ENCODE data around the gene COPB1. TPM values are rescaled to one million over a fixed set of nuclear protein-coding genes. Genes with fewer than 3 reads are reported as not detected.

Gene COPB1
- total and polyA plus RNA-seq, 2 of the 13 experiments (the other 11 are each of a cell fraction or from before 2014, with no cell fraction given), result 114 to 195 TPM

- Histone ChIP-seq H3K27me3 (ENCODE audit: control insufficient read depth in 1 of 2, insufficient read depth in 2 of 2, low read length in 2 of 2) (no peaks in the 10 kb centered on the region; a peak in 1 of 5 replicates), H3K4me2 (ENCODE audit: low read depth, low read length) (no peak overlapping the region), H3K36me3 (replicated peaks in 1 of 2; ENCODE audit: control insufficient read depth in 1 of 2, insufficient read depth in 2 of 2, low read length in 2 of 2) (no peaks in the 10 kb centered on the region), H2AFZ (ENCODE audit: low read length) (no peak overlapping the region), H3K4me1 (ENCODE audit: insufficient read depth, low read length) (peaks cover 12% of the 10 kb centered on the region), H3K79me2 (ENCODE audit: insufficient read depth, low read length) (peaks cover 22% of the 10 kb centered on the region), H3K4me3 (replicated peaks in 1 of 3; ENCODE audit: insufficient read depth in 1 of 3, low read depth in 2 of 3, low read length in 3 of 3) (no peak overlapping the region), H3K9me3 (ENCODE audit: low read length) (no peaks in the 10 kb centered on the region), H3K27ac (ENCODE audit: extremely low read length, insufficient read depth, low read length) (no peak overlapping the region), H4K20me1 (ENCODE audit: insufficient read depth, low read length) (no peaks in the 10 kb centered on the region), H3K9ac (ENCODE audit: insufficient read depth, low read depth, low read length) (no peak overlapping the region)
- CTCF ChIA-PET (ENCODE audit: low intra/inter-chr PET ratio, low total read pairs), result no interaction called here
- DNase-seq (ENCODE audit: low spot score) (no peak), FAIRE-seq (no peak), ATAC-seq (no peak)
- in situ Hi-C loops (cut with HindIII; ENCODE audit: extremely low pct_ligation_motif_present, low pct_unique_long_range_greater_than_20kb) (no loop called here), intact Hi-C loops (cut with micrococcal nuclease; ENCODE audit: unreplicated experiment) (no loop called here)
- 100% methylated on average over 1 of the region's 1 CpG for WGBS (ENCODE audit: low lambda C conversion rate)
- TF ChIP-seq ZNF747 (CRISPR knock-in tag; IDR thresholded peaks at IDR 0.05; ENCODE audit: borderline replicate concordance) (no peak), ZNF3 (CRISPR knock-in tag; IDR thresholded peaks at IDR 0.05) (peak; percentile 81; the same call in 1 of the 2 replicates), KMT2A (CRISPR knock-in tag; IDR thresholded peaks at IDR 0.05) (no peak)
- POLR2A ChIA-PET, result no interaction called here
- no TSS peak for BruUV-seq (replicated peaks)
Measured at GRCh38 chr11:14522801-14523200, 23.2 kb upstream of the COPB1 start.

GRCh38 chr11:14522245-14522644 is 22.6 kb upstream of the COPB1 start:
- Histone ChIP-seq H3K36me3 (replicated peaks in 1 of 2; ENCODE audit: control insufficient read depth in 1 of 2, insufficient read depth in 2 of 2, low read length in 2 of 2) (peaks cover 0 to 5% of the 10 kb centered on the region in 2 experiments; a peak in 1 of 5 replicates), H3K27me3 (ENCODE audit: control insufficient read depth in 1 of 2, insufficient read depth in 2 of 2, low read length in 2 of 2) (no peaks in the 10 kb centered on the region; a peak in 1 of 5 replicates), H3K9me3 (ENCODE audit: low read length) (no peaks in the 10 kb centered on the region), H4K20me1 (ENCODE audit: insufficient read depth, low read length) (no peaks in the 10 kb centered on the region), H3K9ac (ENCODE audit: insufficient read depth, low read depth, low read length) (no peak overlapping the region), H3K27ac (ENCODE audit: extremely low read length, insufficient read depth, low read length) (no peak overlapping the region), H3K4me3 (replicated peaks in 1 of 3; ENCODE audit: insufficient read depth in 1 of 3, low read depth in 2 of 3, low read length in 3 of 3) (no peak overlapping the region), H2AFZ (ENCODE audit: low read length) (no peak overlapping the region), H3K4me1 (ENCODE audit: insufficient read depth, low read length) (peaks cover 16% of the 10 kb centered on the region), H3K4me2 (ENCODE audit: low read depth, low read length) (no peak overlapping the region), H3K79me2 (ENCODE audit: insufficient read depth, low read length) (peaks cover 28% of the 10 kb centered on the region)
- in situ Hi-C loops (cut with HindIII; ENCODE audit: extremely low pct_ligation_motif_present, low pct_unique_long_range_greater_than_20kb) (no loop called here), intact Hi-C loops (cut with micrococcal nuclease; ENCODE audit: unreplicated experiment) (no loop called here)
- ATAC-seq (no peak), FAIRE-seq (no peak), DNase-seq (ENCODE audit: low spot score) (no peak)
- ChIA-PET CTCF (ENCODE audit: low intra/inter-chr PET ratio, low total read pairs) (no interaction called here), POLR2A (no interaction called here)
- 95% methylated on average over 1 of the region's 1 CpG for WGBS (ENCODE audit: low lambda C conversion rate)
- no TSS peak for BruUV-seq (replicated peaks)
- TF ChIP-seq HNRNPH1 (optimal IDR thresholded peaks at IDR 0.05; ENCODE audit: low read depth, low read length) (no peak), POLR2AphosphoS5 (IDR thresholded peaks at IDR 0.05; ENCODE audit: low read depth, low read length) (no peak), DZIP1 (CRISPR knock-in tag; IDR thresholded peaks at IDR 0.05) (no peak), KLF9 (CRISPR knock-in tag; IDR thresholded peaks at IDR 0.05; ENCODE audit: low read depth) (no peak), MAZ (IDR thresholded peaks at IDR 0.05; ENCODE audit: borderline replicate concordance, low read depth, low read length) (no peak), MAZ (CRISPR knock-in tag; IDR thresholded peaks at IDR 0.05; ENCODE audit: low read depth) (no peak), ZNF678 (CRISPR knock-in tag; IDR thresholded peaks at IDR 0.05) (no peak), NFYC (CRISPR knock-in tag; IDR thresholded peaks at IDR 0.05) (no peak), ARID2 (CRISPR knock-in tag; IDR thresholded peaks at IDR 0.05; ENCODE audit: borderline replicate concordance) (no peak), DRAP1 (CRISPR knock-in tag; IDR thresholded peaks at IDR 0.05) (no peak), TRIM24 (CRISPR knock-in tag; IDR thresholded peaks at IDR 0.05) (no peak), ZFP41 (CRISPR knock-in tag; IDR thresholded peaks at IDR 0.05; ENCODE audit: borderline replicate concordance) (no peak), PRMT3 (CRISPR knock-in tag; IDR thresholded peaks at IDR 0.05; ENCODE audit: borderline replicate concordance, low read depth) (no peak)
